Measurements from ENCODE around the gene PLEKHG2. TPM values are rescaled to one million over a fixed set of nuclear protein-coding genes. Genes with fewer than 3 reads are reported as not detected.

The PLEKHG2 gene
- total and polyA plus RNA-seq, 9 of the 15 experiments (the other 6 are each of a cell fraction or from before 2014, with no cell fraction given): 0.98 to 45.7 (median 9.8) TPM

- TF ChIP-seq MXD1 (CRISPR knock-in tag; IDR thresholded peaks at IDR 0.05; ENCODE audit: borderline replicate concordance, poor library complexity, severe bottlenecking): peak; percentile 60
- TF ChIP-seq MAFF (IDR thresholded peaks at IDR 0.05; ENCODE audit: low read length): no peak
- peak; percentile 86; the same call in 1 of the 2 replicates for TF ChIP-seq RB1 (IDR thresholded peaks at IDR 0.05; ENCODE audit: low read depth)
- no peak for TF ChIP-seq ZNF507 (tag; conservative IDR thresholded peaks at IDR 0.05)
- no peak for TF ChIP-seq ILK (tag; IDR thresholded peaks at IDR 0.05; ENCODE audit: borderline replicate concordance, low read depth)
- TF ChIP-seq GABPB1 (CRISPR knock-in tag; IDR thresholded peaks at IDR 0.05): peak; percentile 94
- no peak for TF ChIP-seq ZFP30 (CRISPR knock-in tag; IDR thresholded peaks at IDR 0.05; ENCODE audit: borderline replicate concordance)
- TF ChIP-seq ZNF324 (CRISPR knock-in tag; IDR thresholded peaks at IDR 0.05): no peak
- 0 out of 2 replicates have a peak, but pooled peaks have one; percentile 16 for TF ChIP-seq PREB (CRISPR knock-in tag; IDR thresholded peaks at IDR 0.05)
- TF ChIP-seq ZNF146 (CRISPR knock-in tag; IDR thresholded peaks at IDR 0.05; ENCODE audit: unreplicated experiment): no peak
- TF ChIP-seq ZNF780A (CRISPR knock-in tag; IDR thresholded peaks at IDR 0.05): no peak
- no peak; the same call in 1 of the 2 replicates for TF ChIP-seq ZBTB33 (CRISPR knock-in tag; IDR thresholded peaks at IDR 0.05)
- peak; percentile 95 for TF ChIP-seq RBM22 (IDR thresholded peaks at IDR 0.05; ENCODE audit: low read depth, low read length, poor library complexity, severe bottlenecking)
- TF ChIP-seq ZNF778 (CRISPR knock-in tag; IDR thresholded peaks at IDR 0.05): no peak
- TF ChIP-seq PHF20 (IDR thresholded peaks at IDR 0.05; ENCODE audit: partially characterized antibody): peak; percentile 72
- TF ChIP-seq RUNX1 (IDR thresholded peaks at IDR 0.05; ENCODE audit: low read depth): no peak
- TF ChIP-seq KAT8 (IDR thresholded peaks at IDR 0.05; ENCODE audit: low read depth): no peak
- no peak for TF ChIP-seq EHMT2 (IDR thresholded peaks at IDR 0.05)
- no peak for TF ChIP-seq ZNF239 (CRISPR knock-in tag; IDR thresholded peaks at IDR 0.05)
- no peak for TF ChIP-seq ZNF707 (CRISPR knock-in tag; conservative IDR thresholded peaks at IDR 0.05)
- TF ChIP-seq TEAD1 (CRISPR knock-in tag; IDR thresholded peaks at IDR 0.05): no peak; a peak in 2 of 4 replicates
- TF ChIP-seq MECOM (CRISPR knock-in tag; IDR thresholded peaks at IDR 0.05): no peak
- TF ChIP-seq TEAD4 (IDR thresholded peaks at IDR 0.05; ENCODE audit: low read length): no peak
- no peak for TF ChIP-seq TEAD4 (CRISPR knock-in tag; IDR thresholded peaks at IDR 0.05; ENCODE audit: borderline replicate concordance)
- TF ChIP-seq ETV1 (tag; conservative IDR thresholded peaks at IDR 0.05; ENCODE audit: low read depth): peak; percentile 89
- TF ChIP-seq NFE2L1 (tag; IDR thresholded peaks at IDR 0.05; ENCODE audit: borderline replicate concordance, low read depth): no peak
Measured at GRCh38 chr19:39435499-39436349, 23.3 kb downstream of the PLEKHG2 start, which contains the start of gene RPS16 (continued).
